ENCODE results near the gene EPHX1.
"Not testable (repeated sequence)": the region's sequence is repeated elsewhere in the genome, so short reads cannot be mapped to it uniquely, and the experiment has no call there.

The EPHX1 gene

GRCh38 chr1:225808136-225808535 lies 1.8 kb upstream of the EPHX1 start:
- Histone ChIP-seq H3K9me3 (ENCODE audit: control insufficient read depth, insufficient read depth, low read length) (no peaks in the 10 kb centered on the region), H3K4me3 (ENCODE audit: low read length) (no peak overlapping the region), H3K4me1 (ENCODE audit: control insufficient read depth, insufficient read depth, low read length) (peaks cover 2% of the 10 kb centered on the region; the same call in 1 of the 2 replicates), H3K27me3 (ENCODE audit: control insufficient read depth, insufficient read depth, low read length) (no peaks in the 10 kb centered on the region), H3K27ac (ENCODE audit: low read length) (no peak overlapping the region), H3K36me3 (ENCODE audit: control insufficient read depth, insufficient read depth, low read length) (no peaks in the 10 kb centered on the region)
- no peak for DNase-seq (ENCODE audit: low read depth, low spot score)
- WGBS (ENCODE audit: insufficient coverage, insufficient read length), result no CpG with 5 or more reads among the region's 5 CpGs

DNA sequence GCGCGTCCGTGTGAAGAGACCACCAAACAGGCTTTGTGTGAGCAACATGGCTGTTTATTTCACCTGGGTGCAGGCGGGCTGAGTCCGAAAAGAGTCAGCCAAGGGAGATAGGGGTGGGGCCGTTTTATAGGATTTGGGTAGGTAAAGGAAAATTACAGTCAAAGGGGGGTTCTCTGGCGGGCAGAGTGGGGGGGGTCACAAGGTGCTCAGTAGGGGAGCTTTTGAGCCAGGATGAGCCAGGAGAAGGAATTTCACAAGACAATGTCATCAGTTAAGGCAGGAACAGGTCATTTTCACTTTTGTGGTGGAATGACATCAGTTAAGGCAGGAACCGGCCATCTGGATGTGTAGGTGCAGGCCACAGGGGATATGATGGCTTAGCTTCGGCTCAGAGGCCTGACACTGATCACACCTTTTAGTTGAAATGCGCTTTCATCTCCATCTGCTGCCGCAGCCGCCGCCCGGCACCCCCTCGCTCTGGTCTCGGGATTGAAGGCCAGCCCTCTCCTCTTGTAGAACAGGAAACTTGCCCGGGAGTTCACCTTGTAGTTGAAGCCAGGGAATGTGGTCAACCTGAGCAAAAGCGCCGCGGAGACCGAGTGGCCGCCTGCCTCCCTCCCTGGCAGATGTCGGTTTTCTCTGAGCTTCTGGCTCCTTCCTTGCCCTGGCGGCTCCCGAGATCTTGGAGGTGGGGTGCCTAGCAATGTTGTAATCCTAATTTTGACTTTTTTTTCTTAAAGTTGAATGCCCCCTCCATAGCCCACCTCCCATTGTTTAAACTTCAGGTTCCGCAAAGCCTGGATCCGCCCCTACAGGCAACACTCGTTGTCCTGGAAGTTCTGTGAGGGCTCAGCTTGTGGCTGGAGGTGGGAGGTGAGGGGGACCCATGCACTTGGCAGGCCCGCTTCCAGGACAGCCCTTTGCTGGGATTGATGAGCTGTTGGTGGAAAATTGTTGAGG lies 935 bp downstream of the EPHX1 start:
- H3K4me3 ChIP-seq (ENCODE audit: low read length), result peak overlapping the region; percentile 57; the same call in 1 of the 2 replicates
- no CpG with 5 or more reads among the region's 29 CpGs for WGBS (ENCODE audit: insufficient coverage, insufficient read length)
- not testable (repeated sequence) for DNase-seq (ENCODE audit: low read depth, low spot score); H3K9me3 ChIP-seq (ENCODE audit: control insufficient read depth, insufficient read depth, low read length); H3K27me3 ChIP-seq (ENCODE audit: control insufficient read depth, insufficient read depth, low read length); H3K27ac ChIP-seq (ENCODE audit: low read length); H3K4me1 ChIP-seq (ENCODE audit: control insufficient read depth, insufficient read depth, low read length); H3K36me3 ChIP-seq (ENCODE audit: control insufficient read depth, insufficient read depth, low read length)

GRCh38 chr1:225811622-225812487 lies 1.9 kb downstream of the EPHX1 start:
- H3K36me3 ChIP-seq (ENCODE audit: control insufficient read depth, insufficient read depth, low read length), result no peaks in the 10 kb centered on the region
- H3K27me3 ChIP-seq (ENCODE audit: control insufficient read depth, insufficient read depth, low read length), result no peaks in the 10 kb centered on the region
- H3K4me3 ChIP-seq (ENCODE audit: low read length), result no peak overlapping the region
- no CpG with 5 or more reads among the region's 10 CpGs for WGBS (ENCODE audit: insufficient coverage, insufficient read length)
- H3K4me1 ChIP-seq (ENCODE audit: control insufficient read depth, insufficient read depth, low read length), result peaks cover 6% of the 10 kb centered on the region
- no peak overlapping the region for H3K27ac ChIP-seq (ENCODE audit: low read length)
- DNase-seq (ENCODE audit: low read depth, low spot score), result no peak
- no peaks in the 10 kb centered on the region for H3K9me3 ChIP-seq (ENCODE audit: control insufficient read depth, insufficient read depth, low read length)

- DNase-seq (ENCODE audit: low read depth, low spot score), result no peak
- Histone ChIP-seq H3K27me3 (ENCODE audit: control insufficient read depth, insufficient read depth, low read length) (no peaks in the 10 kb centered on the region), H3K27ac (ENCODE audit: low read length) (no peak overlapping the region), H3K9me3 (ENCODE audit: control insufficient read depth, insufficient read depth, low read length) (no peaks in the 10 kb centered on the region), H3K36me3 (ENCODE audit: control insufficient read depth, insufficient read depth, low read length) (no peaks in the 10 kb centered on the region), H3K4me1 (ENCODE audit: control insufficient read depth, insufficient read depth, low read length) (peaks cover 11% of the 10 kb centered on the region), H3K4me3 (ENCODE audit: low read length) (no peak overlapping the region)
- WGBS (ENCODE audit: insufficient coverage, insufficient read length), result no CpG with 5 or more reads among the region's 8 CpGs
These were observed 2.7 kb downstream of the EPHX1 start for GRCh38 chr1:225812488-225813213.

DNA sequence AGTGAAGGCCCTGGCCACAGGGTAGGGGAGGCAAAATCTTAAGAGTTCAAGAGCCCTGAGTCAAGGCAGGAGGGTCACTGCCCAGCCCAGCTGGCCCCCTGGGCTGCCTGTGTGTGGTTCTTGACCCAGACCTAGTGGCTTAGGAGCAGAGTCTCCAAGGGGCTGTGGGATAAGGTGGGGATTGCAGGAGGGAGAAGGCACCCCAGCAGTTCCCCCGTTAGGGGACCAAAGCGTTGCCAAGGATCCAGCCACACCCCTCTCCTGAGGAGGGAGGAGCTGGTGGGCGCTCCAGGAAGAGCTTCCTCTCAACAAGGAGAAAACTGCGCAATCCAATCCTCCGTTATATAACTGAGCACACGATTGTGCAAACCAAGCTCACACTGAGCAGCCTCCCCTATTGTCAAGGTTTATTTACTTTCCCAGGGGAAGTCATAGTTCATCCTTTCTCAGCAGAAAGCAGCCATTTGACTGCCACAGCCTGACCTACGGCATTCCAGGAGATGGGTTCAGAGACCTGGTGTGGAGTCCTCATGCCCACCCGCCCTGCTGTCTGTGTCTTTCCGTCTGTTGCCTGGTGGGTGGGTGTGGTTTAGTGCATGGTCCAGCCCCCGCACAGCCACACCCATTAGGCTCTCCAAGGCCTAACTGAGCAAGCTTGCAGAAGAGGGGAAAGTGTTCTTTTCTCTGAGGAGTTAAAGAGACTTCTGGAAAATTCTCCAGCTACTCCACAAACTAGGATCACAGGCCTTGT lies 3.5 kb downstream of the EPHX1 start:
- H3K27me3 ChIP-seq (ENCODE audit: control insufficient read depth, insufficient read depth, low read length), result no peaks in the 10 kb centered on the region
- no peaks in the 10 kb centered on the region for H3K36me3 ChIP-seq (ENCODE audit: control insufficient read depth, insufficient read depth, low read length)
- DNase-seq (ENCODE audit: low read depth, low spot score), result no peak
- peaks cover 16% of the 10 kb centered on the region for H3K4me1 ChIP-seq (ENCODE audit: control insufficient read depth, insufficient read depth, low read length)
- H3K27ac ChIP-seq (ENCODE audit: low read length), result no peak overlapping the region
- H3K9me3 ChIP-seq (ENCODE audit: control insufficient read depth, insufficient read depth, low read length), result no peaks in the 10 kb centered on the region
- no peak overlapping the region for H3K4me3 ChIP-seq (ENCODE audit: low read length)
- no CpG with 5 or more reads among the region's 10 CpGs for WGBS (ENCODE audit: insufficient coverage, insufficient read length)

DNA sequence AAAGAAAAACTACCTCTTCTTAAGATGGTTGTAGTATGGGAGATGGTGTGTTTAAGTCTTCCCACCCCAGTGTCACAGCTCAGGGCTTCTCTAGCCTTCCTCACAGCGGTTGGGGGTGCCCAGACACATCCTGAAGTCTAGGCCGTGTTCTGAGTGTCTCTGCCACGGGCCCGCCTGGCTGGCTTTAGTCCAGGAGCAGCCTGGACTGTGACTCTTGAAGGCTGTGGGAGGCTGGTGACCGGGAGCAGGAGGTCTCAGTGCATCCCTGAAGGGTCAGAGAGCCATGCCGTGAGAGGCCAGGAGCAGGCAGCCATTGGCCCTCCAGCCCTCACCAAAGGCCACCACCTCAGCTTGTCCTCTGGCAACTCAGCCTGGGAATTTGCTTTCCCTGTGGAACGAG lies 4.5 kb downstream of the EPHX1 start:
- H3K4me1 ChIP-seq (ENCODE audit: control insufficient read depth, insufficient read depth, low read length), result peaks cover 16% of the 10 kb centered on the region
- H3K9me3 ChIP-seq (ENCODE audit: control insufficient read depth, insufficient read depth, low read length), result no peaks in the 10 kb centered on the region
- WGBS (ENCODE audit: insufficient coverage, insufficient read length), result no CpG with 5 or more reads among the region's 7 CpGs
- H3K36me3 ChIP-seq (ENCODE audit: control insufficient read depth, insufficient read depth, low read length), result no peaks in the 10 kb centered on the region
- no peaks in the 10 kb centered on the region for H3K27me3 ChIP-seq (ENCODE audit: control insufficient read depth, insufficient read depth, low read length)
- H3K27ac ChIP-seq (ENCODE audit: low read length), result no peak overlapping the region
- H3K4me3 ChIP-seq (ENCODE audit: low read length), result no peak overlapping the region
- DNase-seq (ENCODE audit: low read depth, low spot score), result no peak

- H3K27me3 ChIP-seq (ENCODE audit: control insufficient read depth, insufficient read depth, low read length); H3K9me3 ChIP-seq (ENCODE audit: control insufficient read depth, insufficient read depth, low read length); H3K36me3 ChIP-seq (ENCODE audit: control insufficient read depth, insufficient read depth, low read length); DNase-seq (ENCODE audit: low read depth, low spot score); H3K27ac ChIP-seq (ENCODE audit: low read length); H3K4me3 ChIP-seq (ENCODE audit: low read length): not testable (repeated sequence)
- peaks cover 16% of the 10 kb centered on the region for H3K4me1 ChIP-seq (ENCODE audit: control insufficient read depth, insufficient read depth, low read length)
- no CpG with 5 or more reads among the region's 7 CpGs for WGBS (ENCODE audit: insufficient coverage, insufficient read length)
These were observed 5.2 kb downstream of the EPHX1 start for GRCh38 chr1:225815090-225815489.

- Histone ChIP-seq H3K4me1 (ENCODE audit: control insufficient read depth, insufficient read depth, low read length) (peaks cover 16% of the 10 kb centered on the region), H3K9me3 (ENCODE audit: control insufficient read depth, insufficient read depth, low read length) (no peaks in the 10 kb centered on the region)
- no CpG with 5 or more reads among the region's 17 CpGs for WGBS (ENCODE audit: insufficient coverage, insufficient read length)
These were observed 5.7 kb downstream of the EPHX1 start for GRCh38 chr1:225815526-225816178.

GRCh38 chr1:225816643-225817538 lies 7.0 kb downstream of the EPHX1 start:
- no peak for DNase-seq (ENCODE audit: low read depth, low spot score)
- Histone ChIP-seq H3K4me3 (ENCODE audit: low read length) (no peak overlapping the region), H3K4me1 (ENCODE audit: control insufficient read depth, insufficient read depth, low read length) (peaks cover 16% of the 10 kb centered on the region), H3K9me3 (ENCODE audit: control insufficient read depth, insufficient read depth, low read length) (no peaks in the 10 kb centered on the region), H3K36me3 (ENCODE audit: control insufficient read depth, insufficient read depth, low read length) (no peaks in the 10 kb centered on the region), H3K27me3 (ENCODE audit: control insufficient read depth, insufficient read depth, low read length) (no peaks in the 10 kb centered on the region), H3K27ac (ENCODE audit: low read length) (no peak overlapping the region)
- no CpG with 5 or more reads among the region's 17 CpGs for WGBS (ENCODE audit: insufficient coverage, insufficient read length)

More at GRCh38 chr1:225815526-225816178, 5.7 kb downstream of the EPHX1 start:
- Histone ChIP-seq H3K4me3 (ENCODE audit: low read length) (no peak overlapping the region), H3K36me3 (ENCODE audit: control insufficient read depth, insufficient read depth, low read length) (no peaks in the 10 kb centered on the region), H3K27ac (ENCODE audit: low read length) (no peak overlapping the region), H3K27me3 (ENCODE audit: control insufficient read depth, insufficient read depth, low read length) (no peaks in the 10 kb centered on the region)
- no peak for DNase-seq (ENCODE audit: low read depth, low spot score)

Data from iPS DF 6.9 (cell line).